CD8-positive, alpha-beta memory T cell (primary cell): Measurements from ENCODE around the gene STARD5. TPM values are rescaled to one million over a fixed set of nuclear protein-coding genes. Genes with fewer than 3 reads are reported as not detected.

Experiments used
- polyA plus RNA-seq: library from polyadenylated mRNA; unstranded; fragments of 300-500 nt; fragmentation: Illumina TruSeq; gene quantifications from one replicate; pipeline ENCODE4 v1.2.3, GENCODE V29; 2021
- total RNA-seq, 2 experiments: library from RNA; stranded (reverse); gene quantifications; one replicate each; pipeline ENCODE4 v1.2.3, GENCODE V29; 2021

STARD5 gene
- total and polyA plus RNA-seq, 3 experiments from 2014 or later: 2.6 to 5.8 (median 4.4) TPM

Other genes starting within 250 kb of the STARD5 start
- gene CFAP161, start 189.9 kb downstream of the STARD5 start, total RNA-seq: not detected
- gene CFAP161, start 189.9 kb downstream of the STARD5 start, polyA plus RNA-seq: not detected
- gene IL16, start 127.3 kb downstream of the STARD5 start, total RNA-seq: 10 to 100 TPM; 73.4 to 73.8 TPM
- 310 TPM for gene IL16, start 127.3 kb downstream of the STARD5 start, polyA plus RNA-seq
- not detected for gene TMC3, start 50.1 kb upstream of the STARD5 start, total RNA-seq
- not detected for gene TMC3, start 50.1 kb upstream of the STARD5 start, polyA plus RNA-seq